NCI-H2196 (cell line): ENCODE measurements around the gene ARHGEF40.

ENCODE experiments used
- DNase-seq: peaks from one replicate; lab custom pipeline; 2025; ENCODE audit not compliant: unreplicated experiment; lab: John Stamatoyannopoulos, UW

ARHGEF40 gene

GRCh38 chr14:21109377-21110138 is 39.5 kb downstream of the ARHGEF40 start:
- peak; percentile 70 for DNase-seq

- DNase-seq, result no peak
Measured at GRCh38 chr14:21112255-21112654, 42.2 kb downstream of the ARHGEF40 start.

- no peak for DNase-seq
Measured at GRCh38 chr14:21113369-21113768, 43.3 kb downstream of the ARHGEF40 start.

DNA sequence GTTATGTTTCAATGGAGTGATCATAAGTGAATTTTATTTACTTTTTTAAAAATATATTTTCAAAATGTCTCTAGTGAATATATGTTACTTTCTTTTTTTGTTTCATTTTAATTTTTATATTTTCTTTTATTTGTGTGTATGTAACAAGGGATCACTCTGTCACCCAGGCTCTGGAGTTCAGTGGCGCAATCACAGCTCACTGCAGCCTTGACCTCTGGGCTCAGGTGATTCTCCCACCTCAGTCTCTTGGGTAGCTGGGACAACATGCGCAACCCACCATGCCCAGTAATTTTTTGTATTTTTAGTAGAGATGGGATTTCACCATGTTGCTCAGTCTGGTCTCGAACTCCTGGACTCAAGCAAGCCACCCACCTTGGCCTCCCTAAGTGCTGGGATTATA is 48.8 kb downstream of the ARHGEF40 start:
- DNase-seq, result no peak

DNA sequence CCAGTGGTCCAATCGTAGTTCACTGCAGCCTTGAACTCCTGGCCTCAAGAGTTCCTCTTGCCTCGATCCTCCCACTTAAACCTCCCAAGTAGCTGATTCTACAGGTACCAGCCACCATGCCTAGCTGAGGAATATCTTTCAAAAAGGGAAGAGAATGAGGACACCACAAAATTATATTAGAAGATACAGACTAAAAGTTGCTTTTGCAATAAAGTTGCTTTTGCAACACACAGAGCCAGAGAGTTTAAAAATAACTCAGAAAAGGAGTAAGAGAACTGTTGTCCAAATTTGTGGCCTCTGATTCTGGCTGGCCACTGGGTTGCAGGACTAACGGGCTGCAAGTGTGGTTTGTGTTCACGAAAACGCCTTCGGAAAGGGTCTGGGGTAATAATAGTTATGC is 50.6 kb downstream of the ARHGEF40 start:
- DNase-seq, result no peak

DNA sequence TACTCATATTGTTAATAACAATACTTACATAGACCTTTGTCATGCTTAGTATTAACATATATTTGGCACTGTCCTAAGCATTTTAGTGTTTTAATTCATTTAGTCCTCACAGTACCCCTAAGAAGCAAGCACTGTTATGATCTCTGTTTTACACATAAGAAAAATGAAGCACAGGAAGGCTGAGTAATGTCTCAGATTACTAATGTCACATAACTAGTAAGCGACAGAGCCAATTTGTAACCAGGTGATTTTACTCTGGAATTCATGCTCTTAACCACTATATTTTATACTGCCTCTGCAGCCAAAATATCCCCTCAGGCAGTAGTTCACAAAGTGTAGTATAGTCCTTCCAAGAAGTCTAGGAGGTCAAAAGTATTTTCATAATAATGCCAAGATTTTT is 51.0 kb downstream of the ARHGEF40 start:
- no peak for DNase-seq

DNA sequence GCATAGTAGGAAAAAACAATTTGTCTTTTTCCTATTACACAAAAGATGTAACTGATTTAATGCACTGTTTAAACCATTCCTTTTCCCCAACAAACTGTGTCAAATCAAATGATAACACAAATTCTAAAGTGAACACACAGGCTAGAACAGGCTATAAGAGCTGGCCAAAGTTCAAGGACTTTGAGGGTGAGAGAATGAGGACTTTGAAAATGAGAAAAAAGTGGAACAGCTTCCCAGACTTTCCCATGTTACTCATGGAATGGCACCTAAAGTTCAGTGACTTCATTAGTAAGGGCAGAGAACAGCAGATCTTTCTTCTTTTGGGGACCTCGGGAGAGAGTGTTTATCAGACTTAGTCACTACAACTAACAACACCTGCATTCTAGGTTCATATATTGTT is 53.3 kb downstream of the ARHGEF40 start:
- DNase-seq, result no peak

DNA sequence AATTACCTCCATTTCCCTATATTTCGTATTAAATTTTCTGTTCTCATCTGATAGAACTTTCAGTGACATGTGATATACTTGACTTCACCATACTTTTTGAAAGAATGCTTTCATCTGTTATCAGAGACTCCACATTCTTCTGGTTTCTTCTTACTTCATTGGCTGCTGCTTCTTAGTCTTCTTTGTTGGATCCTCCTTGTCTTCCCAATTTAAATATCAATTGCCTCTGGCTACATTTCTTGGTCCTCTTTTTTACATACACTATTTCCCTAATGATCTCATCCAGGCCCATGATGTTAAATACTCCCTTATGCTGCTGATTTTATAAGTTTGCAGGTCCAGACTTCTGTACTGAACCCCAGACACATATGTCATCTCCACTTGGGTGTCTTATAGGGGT is 63.8 kb downstream of the ARHGEF40 start:
- no peak for DNase-seq

GRCh38 chr14:21136024-21136423 is 65.9 kb downstream of the ARHGEF40 start:
- DNase-seq, result peak; percentile 11
